CD14-positive monocyte (primary cell): ENCODE measurements around the gene SPEF2. TPM values are rescaled to one million over a fixed set of nuclear protein-coding genes. Genes with fewer than 3 reads are reported as not detected.
A peak's percentile ranks its signal among the peaks of the same experiment; 100 is the strongest.

Experiments
- DNase-seq, 3 donors: peaks; one replicate each; pipeline ENCODE4 v3.0.0-alpha.2; 2011 to 2022
- H2AFZ ChIP-seq: 2 replicates; pipeline ENCODE4 v1.6.0; 2012; ENCODE audit warnings: mild to moderate bottlenecking, low read depth, low read length, inconsistent platforms; ENCODE audit not compliant: insufficient read depth, poor library complexity, severe bottlenecking
- H3K27ac ChIP-seq, 2 donors: 1 replicate in 1 of 2; 2 replicates in 1 of 2; pipeline ENCODE4 v1.5.1; 2012 to 2013; ENCODE audit warnings: low read length in 2 of 2, control low read depth in 1 of 2, inconsistent platforms in 1 of 2, low read depth in 1 of 2, mild to moderate bottlenecking in 1 of 2
- H3K27me3 ChIP-seq, 2 donors: one replicate each; pipeline versions ENCODE4 v1.6.0 to v1.6.1; 2011 to 2013; ENCODE audit warnings: low read length in 2 of 2; ENCODE audit not compliant: control insufficient read depth in 2 of 2, insufficient read depth in 2 of 2
- H3K36me3 ChIP-seq, 2 donors: replicated peaks in 1 of 2; 1 replicate in 1 of 2; 2 replicates in 1 of 2; pipeline versions ENCODE4 v1.5.1 to v1.6.1; 2012 to 2013; ENCODE audit warnings: low read length in 2 of 2, control low read depth in 1 of 2, inconsistent platforms in 1 of 2, mild to moderate bottlenecking in 1 of 2; ENCODE audit not compliant: insufficient read depth in 2 of 2, control insufficient read depth in 1 of 2
- H3K4me1 ChIP-seq, 2 donors: 1 replicate in 1 of 2; 2 replicates in 1 of 2; pipeline versions ENCODE4 v1.5.1 to v1.6.1; 2012 to 2013; ENCODE audit warnings: low read length in 2 of 2, control low read depth in 1 of 2, inconsistent platforms in 1 of 2, mild to moderate bottlenecking in 1 of 2, moderate library complexity in 1 of 2; ENCODE audit not compliant: insufficient read depth in 2 of 2, control insufficient read depth in 1 of 2
- H3K4me2 ChIP-seq: replicated peaks from 2 replicates; pipeline ENCODE3; 2012; ENCODE audit warnings: low read length, moderate library complexity, mild to moderate bottlenecking; ENCODE audit not compliant: poor library complexity, severe bottlenecking; ENCODE audit errors: extremely low read depth
- H3K4me3 ChIP-seq, 3 experiments: fragments of 200-600 bp in 1 of 3; sonication (generic) in 1 of 3; replicated peaks in 1 of 3; 1 replicate in 2 of 3; 2 replicates in 1 of 3; pipeline ENCODE4 v1.5.1; 2011 to 2013; ENCODE audit warnings: low read length in 3 of 3, mild to moderate bottlenecking in 3 of 3, control low read depth in 2 of 3, low read depth in 2 of 3, inconsistent platforms in 1 of 3, moderate library complexity in 1 of 3
- H3K79me2 ChIP-seq: 2 replicates; pipeline ENCODE4 v1.6.0; 2012; ENCODE audit warnings: mild to moderate bottlenecking, control low read depth, inconsistent platforms, low read length, moderate library complexity; ENCODE audit not compliant: insufficient read depth
- H3K9ac ChIP-seq: 2 replicates; pipeline ENCODE4 v1.6.0; 2017; ENCODE audit warnings: low read length, mild to moderate bottlenecking; ENCODE audit not compliant: insufficient read depth, poor library complexity, severe bottlenecking
- H3K9me3 ChIP-seq, 2 donors: replicated peaks in 1 of 2; 1 replicate in 1 of 2; 2 replicates in 1 of 2; pipeline versions ENCODE4 v1.5.1 to v1.6.1; 2012 to 2013; ENCODE audit warnings: low read length in 2 of 2, control low read depth in 1 of 2; ENCODE audit not compliant: control insufficient read depth in 1 of 2, insufficient read depth in 1 of 2
- H4K20me1 ChIP-seq: 2 replicates; pipeline ENCODE4 v1.6.0; 2012; ENCODE audit warnings: mild to moderate bottlenecking, low read length, control low read depth, moderate library complexity; ENCODE audit not compliant: insufficient read depth
- H3K27ac Mint-ChIP-seq, 7 donors: one replicate each; pipeline ENCODE4 v1.8.0; 2020; ENCODE audit warnings: mild to moderate bottlenecking in 7 of 7, mixed read lengths in 7 of 7, moderate library complexity in 6 of 7, inconsistent platforms in 2 of 7
- H3K27me3 Mint-ChIP-seq, 3 donors: one replicate each; pipeline ENCODE4 v1.8.0; 2021 to 2022; ENCODE audit warnings: low read depth in 3 of 3, mild to moderate bottlenecking in 3 of 3, mixed read lengths in 3 of 3, moderate library complexity in 3 of 3, inconsistent platforms in 1 of 3
- H3K36me3 Mint-ChIP-seq, 2 donors: one replicate each; pipeline ENCODE4 v1.8.0; 2020; ENCODE audit warnings: mixed read lengths in 2 of 2, inconsistent platforms in 1 of 2, mild to moderate bottlenecking in 1 of 2
- H3K4me1 Mint-ChIP-seq: one replicate; pipeline ENCODE4 v1.8.0; 2020; ENCODE audit warnings: mild to moderate bottlenecking, mixed read lengths
- H3K4me3 Mint-ChIP-seq, 2 donors: one replicate each; pipeline ENCODE4 v1.8.0; 2020; ENCODE audit warnings: mild to moderate bottlenecking in 2 of 2, mixed read lengths in 2 of 2, moderate library complexity in 1 of 2
- H3K9me3 Mint-ChIP-seq, 7 donors: one replicate each; pipeline ENCODE4 v1.8.0; 2020 to 2022; ENCODE audit warnings: mixed read lengths in 7 of 7, mild to moderate bottlenecking in 6 of 7, moderate library complexity in 6 of 7, inconsistent platforms in 2 of 7
- WGBS: methylation state at CpG from one replicate; pipeline ENCODE4 v1.1.5; 2013; ENCODE audit warnings: missing lambda C conversion rate; ENCODE audit not compliant: insufficient coverage; 5-methylcytosine and 5-hydroxymethylcytosine counted together
- intact Hi-C, 2 donors: fragments of 100-400 bp; cut with micrococcal nuclease; formaldehyde crosslinking; loops; one replicate each; pipeline versions ENCODE4 v1.15.0 to v1.15.1; 2023
- polyA plus RNA-seq, 3 donors: library from polyadenylated mRNA; depleted of rRNA in 1 of 3; unstranded in 2 of 3; stranded (reverse) in 1 of 3; fragments of 300-500 nt in 2 of 3; fragments of >200 nt in 1 of 3; fragmentation: Illumina TruSeq in 2 of 3; gene quantifications; 1 replicate in 2 of 3; 2 replicates in 1 of 3; pipeline ENCODE4 v1.2.3, GENCODE V29; 2012 to 2021
- TF ChIP-seq, protein P1 (sequence below): fragments of 200-600 bp; IDR thresholded peaks from one replicate; pipeline ENCODE4 v1.8.0; 2022; ENCODE audit warnings: antibody characterized with exemption, mild to moderate bottlenecking

SPEF2 gene
- polyA plus RNA-seq, 3 donors = 0.46 to 0.96 (median 0.48) TPM

DNA sequence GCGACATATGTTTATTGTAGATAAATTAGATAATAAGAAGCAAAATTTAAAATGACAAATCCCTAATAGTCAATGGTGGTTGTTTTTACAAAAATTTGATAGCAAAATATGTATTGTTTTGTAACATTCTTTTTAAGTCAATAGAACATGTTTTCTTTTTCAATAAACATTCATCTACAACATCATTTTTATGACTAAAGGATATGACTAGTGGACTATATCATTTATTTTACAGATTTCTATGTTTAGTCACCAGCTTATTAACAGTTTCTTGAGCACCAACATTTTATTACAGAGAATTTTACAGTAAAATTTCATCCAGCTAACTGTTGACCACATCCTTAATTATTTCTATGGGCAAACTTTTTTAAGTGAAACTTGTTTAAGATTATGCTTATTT, 124.3 kb downstream of the SPEF2 start:
- no peaks in the 10 kb centered on the region for H4K20me1 ChIP-seq
- H3K4me1 ChIP-seq = no peaks in the 10 kb centered on the region
- intact Hi-C loops = no loop called here
- no peaks in the 10 kb centered on the region for H3K27me3 ChIP-seq
- H3K27ac ChIP-seq = no peak overlapping the region
- peaks cover 2 to 14% (median 12%) of the 10 kb centered on the region in 7 donors for H3K9me3 Mint-ChIP-seq
- no peak overlapping the region for H3K9ac ChIP-seq
- no peak overlapping the region for H2AFZ ChIP-seq
- H3K36me3 Mint-ChIP-seq = peaks cover 4 to 8% of the 10 kb centered on the region in 2 donors
- peaks cover 0 to 1% (median 0%) of the 10 kb centered on the region in 3 donors for H3K27me3 Mint-ChIP-seq
- peaks cover 0 to 9% of the 10 kb centered on the region in 2 donors for H3K9me3 ChIP-seq
- H3K36me3 ChIP-seq = no peaks in the 10 kb centered on the region
- no peak overlapping the region for H3K4me2 ChIP-seq
- no peak overlapping the region for H3K4me3 ChIP-seq
- no peaks in the 10 kb centered on the region for H3K79me2 ChIP-seq
- whole genome bisulfite sequencing = no CpG with 5 or more reads among the region's 1 CpG
- H3K27ac Mint-ChIP-seq = no peak overlapping the region
- H3K4me3 Mint-ChIP-seq = no peak overlapping the region
- no peaks in the 10 kb centered on the region for H3K4me1 Mint-ChIP-seq
- TF ChIP-seq, protein P1, sequence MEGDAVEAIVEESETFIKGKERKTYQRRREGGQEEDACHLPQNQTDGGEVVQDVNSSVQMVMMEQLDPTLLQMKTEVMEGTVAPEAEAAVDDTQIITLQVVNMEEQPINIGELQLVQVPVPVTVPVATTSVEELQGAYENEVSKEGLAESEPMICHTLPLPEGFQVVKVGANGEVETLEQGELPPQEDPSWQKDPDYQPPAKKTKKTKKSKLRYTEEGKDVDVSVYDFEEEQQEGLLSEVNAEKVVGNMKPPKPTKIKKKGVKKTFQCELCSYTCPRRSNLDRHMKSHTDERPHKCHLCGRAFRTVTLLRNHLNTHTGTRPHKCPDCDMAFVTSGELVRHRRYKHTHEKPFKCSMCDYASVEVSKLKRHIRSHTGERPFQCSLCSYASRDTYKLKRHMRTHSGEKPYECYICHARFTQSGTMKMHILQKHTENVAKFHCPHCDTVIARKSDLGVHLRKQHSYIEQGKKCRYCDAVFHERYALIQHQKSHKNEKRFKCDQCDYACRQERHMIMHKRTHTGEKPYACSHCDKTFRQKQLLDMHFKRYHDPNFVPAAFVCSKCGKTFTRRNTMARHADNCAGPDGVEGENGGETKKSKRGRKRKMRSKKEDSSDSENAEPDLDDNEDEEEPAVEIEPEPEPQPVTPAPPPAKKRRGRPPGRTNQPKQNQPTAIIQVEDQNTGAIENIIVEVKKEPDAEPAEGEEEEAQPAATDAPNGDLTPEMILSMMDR = no peak
- no peak for DNase-seq

DNA sequence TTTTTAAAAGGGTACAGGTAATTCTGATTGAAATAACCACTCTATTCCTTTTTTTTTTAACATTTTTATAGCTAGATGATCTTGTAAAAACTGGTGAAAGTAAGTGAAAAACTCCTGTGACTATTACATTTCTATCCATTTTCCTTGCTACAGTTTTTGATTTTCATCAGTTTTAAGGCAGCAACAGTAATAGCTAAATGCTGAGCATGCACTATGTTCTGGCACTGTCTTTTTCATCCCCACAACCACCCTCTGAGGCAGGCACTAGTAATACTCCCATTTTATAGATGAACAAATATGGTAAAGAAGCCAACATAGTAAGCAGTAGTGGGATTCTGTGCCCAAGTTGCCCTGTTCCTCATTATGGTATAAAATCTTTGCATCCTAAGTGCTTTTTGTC, 126.0 kb downstream of the SPEF2 start:
- Mint-ChIP-seq H3K36me3 (peaks cover 4 to 8% of the 10 kb centered on the region in 2 donors), H3K27ac (peak overlapping the region in 1 of 7 donors; percentile 64)
- no peak for DNase-seq

More for the DNA sequence above, 126.0 kb downstream of the SPEF2 start:
- Histone ChIP-seq H3K27me3 (no peaks in the 10 kb centered on the region), H3K4me3 (no peak overlapping the region), H3K36me3 (no peaks in the 10 kb centered on the region), H3K79me2 (no peaks in the 10 kb centered on the region), H4K20me1 (no peaks in the 10 kb centered on the region), H3K27ac (no peak overlapping the region), H2AFZ (no peak overlapping the region), H3K9ac (no peak overlapping the region), H3K4me1 (no peaks in the 10 kb centered on the region), H3K4me2 (no peak overlapping the region), H3K9me3 (peaks cover 0 to 9% of the 10 kb centered on the region in 2 donors)
- H3K9me3 Mint-ChIP-seq = peaks cover 6 to 27% (median 10%) of the 10 kb centered on the region in 7 donors
- H3K27me3 Mint-ChIP-seq = peaks cover 0 to 1% (median 0%) of the 10 kb centered on the region in 3 donors
- intact Hi-C loops = no loop called here
- H3K4me3 Mint-ChIP-seq = no peak overlapping the region
- H3K4me1 Mint-ChIP-seq = no peaks in the 10 kb centered on the region
- TF ChIP-seq, protein P1 = no peak
